Sigmoid colon (tissue), 7 donors: ENCODE measurements around the gene SPATA17. TPM values are rescaled to one million over a fixed set of nuclear protein-coding genes. Genes with fewer than 3 reads are reported as not detected.

Experiments
- DNase-seq: peaks from one replicate; pipeline ENCODE4 v3.0.0-alpha.2; 2019
- H3K27ac ChIP-seq, 4 donors: fragments of 200-600 bp; sonication (generic); one replicate each; pipeline ENCODE4 v1.5.1; 2016 to 2019; ENCODE audit warnings: mild to moderate bottlenecking in 1 of 4
- H3K27me3 ChIP-seq, 3 donors: fragments of 200-600 bp; sonication (generic); one replicate each; pipeline ENCODE4 v1.5.1; 2019; ENCODE audit warnings: mild to moderate bottlenecking in 1 of 3
- H3K36me3 ChIP-seq, 4 donors: fragments of 200-600 bp; sonication (generic); one replicate each; pipeline ENCODE4 v1.5.1; 2016 to 2019
- H3K4me1 ChIP-seq, 4 donors: fragments of 200-600 bp; sonication (generic); one replicate each; pipeline ENCODE4 v1.5.1; 2017 to 2019
- H3K4me3 ChIP-seq, 4 donors: fragments of 200-600 bp; sonication (generic); one replicate each; pipeline ENCODE4 v1.5.1; 2017 to 2019; ENCODE audit warnings: mild to moderate bottlenecking in 2 of 4, moderate library complexity in 1 of 4
- H3K9me3 ChIP-seq, 4 donors: fragments of 200-600 bp in 3 of 4; sonication (generic) in 3 of 4; one replicate each; pipeline versions ENCODE4 v1.5.1 to v1.6.1; 2013 to 2019
- CTCF ChIP-seq, 4 experiments: fragments of 450-650 bp in 3 of 4; fragments of 200-600 bp in 1 of 4; IDR thresholded peaks; one replicate each; pipeline ENCODE4 v1.5.1; 2016 to 2019; ENCODE audit warnings: antibody characterized with exemption in 4 of 4, mild to moderate bottlenecking in 3 of 4, moderate library complexity in 2 of 4
- EP300 ChIP-seq, 4 donors: sonication (generic); formaldehyde crosslinking; IDR thresholded peaks; one replicate each; pipeline ENCODE4 v1.6.1; 2017; ENCODE audit warnings: antibody characterized with exemption in 4 of 4
- POLR2A ChIP-seq, 2 donors: fragments of 450-650 bp; IDR thresholded peaks; one replicate each; pipeline ENCODE4 v1.6.1; 2016; ENCODE audit warnings: antibody characterized with exemption in 2 of 2, mild to moderate bottlenecking in 2 of 2, moderate library complexity in 2 of 2
- POLR2AphosphoS5 ChIP-seq, 4 donors: sonication (generic); formaldehyde crosslinking; IDR thresholded peaks; one replicate each; pipeline ENCODE4 v1.6.1; 2017; ENCODE audit warnings: antibody characterized with exemption in 4 of 4
- WGBS, 2 donors: extraction: QIAGEN DNeasy Blood & Tissue Kit; methylation state at CpG; one replicate each; pipeline ENCODE4 v1.1.7; 2013; 5-methylcytosine and 5-hydroxymethylcytosine counted together
- intact Hi-C: fragments of 100-400 bp; cut with DNase I; formaldehyde crosslinking; loops from one replicate; pipeline ENCODE4 v1.15.1; 2023
- polyA plus RNA-seq, 3 donors: library from polyadenylated mRNA; stranded (reverse); fragments of 200-250 nt; gene quantifications; one replicate each; pipeline ENCODE4 v1.2.3, GENCODE V29; 2013
- total RNA-seq, 4 donors: library from RNA; depleted of rRNA; stranded (reverse); fragments of >200 nt; gene quantifications; one replicate each; pipeline ENCODE4 v1.1.0, GENCODE V29; 2016
- donor health status: healthy with polysubstance abuse.
- donor health status: Bipolar disorder and iron deficiency.
- donor health status: healthy.

SPATA17 gene
- total and polyA plus RNA-seq, 7 donors, result 0.41 to 1.1 (median 0.47) TPM; not detected in 4

GRCh38 chr1:217892750-217893149 lies 261.6 kb downstream of the SPATA17 start:
- no peaks in the 10 kb centered on the region for H3K27me3 ChIP-seq
- WGBS, 2 donors, result 70 to 78% methylated on average over 3 of the region's 3 CpGs

GRCh38 chr1:217895841-217896240 lies 264.7 kb downstream of the SPATA17 start:
- DNase-seq, result no peak
- no peaks in the 10 kb centered on the region for H3K36me3 ChIP-seq
- no peaks in the 10 kb centered on the region for H3K27me3 ChIP-seq
- no peaks in the 10 kb centered on the region for H3K4me1 ChIP-seq
- intact Hi-C loops, result no loop called here
- whole genome bisulfite sequencing, 2 donors, result 79 to 81% methylated on average over 6 of the region's 6 CpGs
- H3K9me3 ChIP-seq, result no peaks in the 10 kb centered on the region
- no peak overlapping the region for H3K27ac ChIP-seq
- no peak overlapping the region for H3K4me3 ChIP-seq
- TF ChIP-seq POLR2AphosphoS5 (IDR thresholded peaks at IDR 0.05), result no peak
- TF ChIP-seq CTCF (IDR thresholded peaks at IDR 0.05), result no peak
- TF ChIP-seq POLR2A (IDR thresholded peaks at IDR 0.05), result no peak
- no peak for TF ChIP-seq EP300 (IDR thresholded peaks at IDR 0.05)

More at GRCh38 chr1:217892750-217893149, 261.6 kb downstream of the SPATA17 start:
- Histone ChIP-seq H3K4me1 (no peaks in the 10 kb centered on the region), H3K9me3 (no peaks in the 10 kb centered on the region), H3K27ac (no peak overlapping the region), H3K36me3 (no peaks in the 10 kb centered on the region), H3K4me3 (no peak overlapping the region)
- DNase-seq, result no peak
- intact Hi-C loops, result no loop called here
- TF ChIP-seq CTCF (IDR thresholded peaks at IDR 0.05), result no peak
- no peak for TF ChIP-seq EP300 (IDR thresholded peaks at IDR 0.05)
- no peak for TF ChIP-seq POLR2AphosphoS5 (IDR thresholded peaks at IDR 0.05)
- TF ChIP-seq POLR2A (IDR thresholded peaks at IDR 0.05), result no peak

GRCh38 chr1:217896490-217896889 lies 265.3 kb downstream of the SPATA17 start:
- no peak for DNase-seq
- no peak overlapping the region for H3K4me3 ChIP-seq
- intact Hi-C loops, result no loop called here
- H3K27me3 ChIP-seq, result no peaks in the 10 kb centered on the region
- WGBS, 2 donors, result 86 to 96% methylated on average over 1 of the region's 1 CpG
- no peaks in the 10 kb centered on the region for H3K36me3 ChIP-seq
- no peaks in the 10 kb centered on the region for H3K4me1 ChIP-seq
- TF ChIP-seq POLR2AphosphoS5 (IDR thresholded peaks at IDR 0.05) (no peak), CTCF (IDR thresholded peaks at IDR 0.05) (no peak), POLR2A (IDR thresholded peaks at IDR 0.05) (no peak), EP300 (IDR thresholded peaks at IDR 0.05) (no peak)
- no peak overlapping the region for H3K27ac ChIP-seq
- H3K9me3 ChIP-seq, result no peaks in the 10 kb centered on the region

GRCh38 chr1:217897100-217897499 lies 266.0 kb downstream of the SPATA17 start:
- no peak for DNase-seq
- 73 to 78% methylated on average over 2 of the region's 2 CpGs for WGBS, 2 donors

More at GRCh38 chr1:217897100-217897499, 266.0 kb downstream of the SPATA17 start:
- Histone ChIP-seq H3K27ac (no peak overlapping the region), H3K4me3 (no peak overlapping the region), H3K4me1 (no peaks in the 10 kb centered on the region), H3K36me3 (no peaks in the 10 kb centered on the region), H3K9me3 (no peaks in the 10 kb centered on the region), H3K27me3 (no peaks in the 10 kb centered on the region)
- TF ChIP-seq POLR2A (IDR thresholded peaks at IDR 0.05), result no peak
- no peak for TF ChIP-seq POLR2AphosphoS5 (IDR thresholded peaks at IDR 0.05)
- no peak for TF ChIP-seq EP300 (IDR thresholded peaks at IDR 0.05)
- no peak for TF ChIP-seq CTCF (IDR thresholded peaks at IDR 0.05)
- intact Hi-C loops, result no loop called here
